Gastrocnemius medialis (tissue), 4 donors: Measurements from ENCODE around the gene RNGTT. TPM values are rescaled to one million over a fixed set of nuclear protein-coding genes. Genes with fewer than 3 reads are reported as not detected.
A peak's percentile ranks its signal among the peaks of the same experiment; 100 is the strongest.

Source experiments
- ATAC-seq, 2 donors: fragments of 150-250 bp; one replicate each; pipeline ENCODE4 v1.9.1; 2016
- DNase-seq, 2 donors: peaks; one replicate each; pipeline ENCODE4 v3.0.0-alpha.2; 2019
- H3K27ac ChIP-seq, 4 donors: fragments of 200-600 bp; sonication (generic); 1 replicate in 1 of 4; 2 replicates in 3 of 4; pipeline ENCODE4 v1.5.1; 2016 to 2018; ENCODE audit warnings: mild to moderate bottlenecking in 2 of 4, moderate library complexity in 1 of 4
- H3K27me3 ChIP-seq, 3 donors: fragments of 200-600 bp; sonication (generic) in 2 of 3; 1 replicate in 1 of 3; 2 replicates in 2 of 3; pipeline versions ENCODE4 v1.5.1 to v1.6.0; 2016 to 2019; ENCODE audit warnings: mild to moderate bottlenecking in 1 of 3, moderate library complexity in 1 of 3
- H3K36me3 ChIP-seq, 2 donors: fragments of 200-600 bp; sonication (generic) in 1 of 2; one replicate each; pipeline ENCODE4 v1.5.1; 2017 to 2018
- H3K4me1 ChIP-seq, 2 donors: fragments of 200-600 bp; sonication (generic) in 1 of 2; one replicate each; pipeline ENCODE4 v1.5.1; 2016 to 2017; ENCODE audit warnings: mild to moderate bottlenecking in 2 of 2
- H3K4me3 ChIP-seq, 4 donors: fragments of 200-600 bp; sonication (generic) in 3 of 4; 1 replicate in 1 of 4; 2 replicates in 3 of 4; pipeline ENCODE4 v1.5.1; 2016 to 2019; ENCODE audit warnings: mild to moderate bottlenecking in 2 of 4
- H3K9me3 ChIP-seq, 3 donors: fragments of 200-600 bp; sonication (generic) in 2 of 3; 1 replicate in 1 of 3; 2 replicates in 2 of 3; pipeline ENCODE4 v1.5.1; 2016 to 2019
- CTCF ChIP-seq, 5 experiments: fragments of 450-650 bp in 3 of 5; fragments of 200-600 bp in 2 of 5; sonication (generic) in 2 of 5; IDR thresholded peaks in 4 of 5; conservative IDR thresholded peaks in 1 of 5; 1 replicate in 4 of 5; 2 replicates in 1 of 5; pipeline ENCODE4 v1.5.1; 2016 to 2019; ENCODE audit warnings: antibody characterized with exemption in 5 of 5, mild to moderate bottlenecking in 3 of 5, moderate library complexity in 3 of 5
- POLR2A ChIP-seq, 2 donors: fragments of 450-650 bp; IDR thresholded peaks; one replicate each; pipeline ENCODE4 v1.6.1; 2017; ENCODE audit warnings: antibody characterized with exemption in 2 of 2, mild to moderate bottlenecking in 2 of 2, moderate library complexity in 2 of 2
- in situ Hi-C, 4 donors: fragments of 200-750 bp; cut with MboI; loops; one replicate each; pipeline versions ENCODE4 v1.15.0 to v1.8.0; 2017; ENCODE audit warnings: low sequenced_read_pairs in 4 of 4
- intact Hi-C: fragments of 100-400 bp; cut with DNase I; formaldehyde crosslinking; loops from one replicate; pipeline ENCODE4 v1.15.1; 2023; ENCODE audit warnings: low total_unique reads
- total RNA-seq, 4 donors: library from RNA; depleted of rRNA; stranded (reverse); fragments of >200 nt; gene quantifications; one replicate each; pipeline versions ENCODE4 v1.1.0 to v1.2.3, GENCODE V29; 2016

The RNGTT gene
- 10 to 100 TPM in 1 of 4 donors, 1 to 10 TPM in 3; 4.9 to 11.3 (median 8.2) TPM for total RNA-seq

DNA sequence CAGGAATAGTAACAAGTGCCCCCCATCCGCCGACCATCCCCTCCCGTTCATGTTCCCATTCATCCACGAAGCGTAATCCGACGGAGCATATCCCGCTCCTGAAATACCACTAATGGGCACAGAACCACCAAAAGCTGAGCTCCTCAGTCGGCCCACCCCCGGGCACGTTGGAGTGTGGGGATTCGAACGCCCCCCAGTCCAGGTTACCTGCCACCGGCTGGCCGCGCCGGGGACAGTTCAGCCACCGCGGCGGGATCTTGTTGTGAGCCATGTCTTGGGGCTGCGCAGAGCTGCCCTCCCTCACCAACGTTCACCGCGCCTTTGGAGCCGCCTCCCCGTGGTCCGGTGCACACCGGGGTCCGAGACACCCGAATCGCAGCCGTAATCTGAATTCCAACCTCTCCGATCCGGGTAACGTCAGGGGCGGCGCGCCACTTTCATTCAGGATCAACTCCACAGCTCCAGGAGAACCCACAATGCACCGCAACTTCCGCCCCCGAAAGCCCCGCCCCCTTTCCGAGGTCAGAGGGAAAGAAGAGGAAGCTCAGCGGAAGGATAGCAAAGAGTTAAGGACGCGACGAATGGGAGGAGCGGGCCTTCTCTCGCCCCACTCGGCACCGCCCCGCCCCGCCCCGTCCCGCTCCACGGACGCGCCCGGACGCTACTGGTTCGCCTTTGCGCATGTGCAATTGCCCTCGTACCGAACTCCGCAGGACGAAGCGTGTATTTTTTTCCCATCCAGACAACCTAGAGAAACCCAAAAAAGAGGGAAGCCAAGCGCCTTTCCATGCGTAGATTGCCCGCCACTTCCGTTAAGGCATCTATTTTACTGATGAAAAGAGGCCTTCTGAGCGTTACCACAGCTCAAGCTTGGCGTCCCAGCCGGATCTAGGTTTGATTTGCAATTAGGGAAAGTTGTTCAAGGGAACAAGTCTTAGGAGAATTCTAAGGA, at the start of gene RNGTT:
TSS of gene RNGTT (minus strand) at position 480 of the 952 bp plus-strand sequence. CDS start at position 271, 209 bp downstream.
- H3K4me3 ChIP-seq = peak within 1 kb of the TSS; percentile 86 to 97 (median 92)
- peak within 1 kb of the TSS; percentile 86 to 90 (median 90) for H3K27ac ChIP-seq
- DNase-seq = peak; percentile 97 to 98
- intact Hi-C loops = loop anchor here (5.0 to 10.0 kb wide), 4 partner anchors 69 to 1809 kb away; partner anchors contain the start of genes PNRC1 and ZNF292
- H3K36me3 ChIP-seq = no peaks in the 10 kb centered on the region
- peak; percentile 99 to 100 for ATAC-seq
- H3K27me3 ChIP-seq = no peaks in the 10 kb centered on the region
- in situ Hi-C loops = loop anchor here in 2 of 4 donors (25.0 kb wide), 2 partner anchors 674 to 1624 kb away; partner anchors contain the start of genes LYRM2 (in 2 of the 2) and MAP3K7 (in 1 of the 2)
- TF ChIP-seq POLR2A (IDR thresholded peaks at IDR 0.05) (peak; percentile 23 to 46), CTCF (IDR thresholded peaks at IDR 0.05 in 4 of 5, conservative IDR thresholded peaks at IDR 0.05 in 1 of 5) (no peak)
- peaks cover 15 to 17% of the 10 kb centered on the region in 2 donors for H3K4me1 ChIP-seq
- H3K9me3 ChIP-seq = no peaks in the 10 kb centered on the region

DNA sequence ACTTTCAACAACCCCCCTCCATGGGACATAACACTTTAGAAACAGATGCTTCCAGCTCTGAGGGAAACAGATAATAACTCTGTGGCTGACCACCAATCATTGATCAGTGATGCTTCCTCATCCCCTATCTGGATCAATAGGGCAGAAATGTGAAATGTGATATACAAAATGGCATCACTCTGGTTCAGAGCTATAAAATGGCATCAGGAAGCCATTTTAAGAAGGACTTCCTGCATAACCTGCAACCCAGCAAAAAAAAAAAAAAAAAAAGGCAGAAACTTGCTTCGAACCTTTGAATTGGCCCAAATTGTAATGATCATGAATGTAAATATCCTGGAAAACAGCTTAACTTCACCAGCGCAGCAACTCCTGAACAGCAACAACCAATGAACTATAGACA, 48.0 kb upstream of the RNGTT start:
- no peaks in the 10 kb centered on the region for H3K36me3 ChIP-seq
- no peak for DNase-seq
- H3K27ac ChIP-seq = no peak overlapping the region
- TF ChIP-seq POLR2A (IDR thresholded peaks at IDR 0.05) (no peak), CTCF (IDR thresholded peaks at IDR 0.05 in 4 of 5, conservative IDR thresholded peaks at IDR 0.05 in 1 of 5) (no peak)
- H3K4me3 ChIP-seq = no peak overlapping the region
- ATAC-seq = no peak
- H3K4me1 ChIP-seq = no peaks in the 10 kb centered on the region
- H3K27me3 ChIP-seq = no peaks in the 10 kb centered on the region
- H3K9me3 ChIP-seq = no peaks in the 10 kb centered on the region
- in situ Hi-C loops = no loop called here
- intact Hi-C loops = no loop called here

- ATAC-seq (no peak), DNase-seq (no peak)
- in situ Hi-C loops (no loop called here), intact Hi-C loops (no loop called here)
- Histone ChIP-seq H3K27me3 (no peaks in the 10 kb centered on the region), H3K4me1 (no peaks in the 10 kb centered on the region), H3K4me3 (no peak overlapping the region), H3K27ac (no peak overlapping the region), H3K9me3 (no peaks in the 10 kb centered on the region), H3K36me3 (no peaks in the 10 kb centered on the region)
- TF ChIP-seq POLR2A (IDR thresholded peaks at IDR 0.05) = no peak
- TF ChIP-seq CTCF (IDR thresholded peaks at IDR 0.05 in 4 of 5, conservative IDR thresholded peaks at IDR 0.05 in 1 of 5) = no peak
These were observed 47.4 kb upstream of the RNGTT start for GRCh38 chr6:89010825-89011224.

DNA sequence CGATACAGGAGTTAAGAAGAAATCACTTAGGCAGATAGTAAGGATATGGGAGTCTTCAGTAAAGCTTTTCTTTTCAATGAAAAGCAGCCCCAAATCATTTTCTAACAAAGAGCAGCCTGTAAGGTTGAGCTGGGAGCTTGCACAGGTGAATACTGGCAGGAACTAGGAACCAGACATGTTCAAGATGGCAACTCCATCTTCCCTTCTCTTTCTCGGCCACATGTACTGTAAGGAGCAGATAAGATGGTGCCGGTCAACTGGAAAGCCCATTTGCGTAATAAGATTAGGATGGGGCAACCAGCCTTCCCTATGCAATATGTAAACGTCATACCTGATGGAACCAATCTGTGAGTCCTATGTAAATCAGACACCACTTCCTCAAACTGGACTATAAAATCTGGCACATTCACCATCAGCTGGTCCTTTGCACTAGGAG, 46.2 kb upstream of the RNGTT start:
- intact Hi-C loops = no loop called here

More for the DNA sequence above, 46.2 kb upstream of the RNGTT start:
- Histone ChIP-seq H3K4me1 (no peaks in the 10 kb centered on the region), H3K27ac (no peak overlapping the region), H3K9me3 (no peaks in the 10 kb centered on the region), H3K4me3 (no peak overlapping the region), H3K36me3 (no peaks in the 10 kb centered on the region), H3K27me3 (no peaks in the 10 kb centered on the region)
- ATAC-seq = no peak
- TF ChIP-seq CTCF (IDR thresholded peaks at IDR 0.05 in 4 of 5, conservative IDR thresholded peaks at IDR 0.05 in 1 of 5) = no peak
- no peak for TF ChIP-seq POLR2A (IDR thresholded peaks at IDR 0.05)
- DNase-seq = no peak
- in situ Hi-C loops = no loop called here
